Retinal pigment epithelial cell (primary cell): Measurements from ENCODE around the gene GRIA4.

Experiments used
- DNase-seq: peaks from one replicate; pipeline ENCODE4 v3.0.0-alpha.2; 2010; ENCODE audit warnings: low read depth
- H3K4me3 ChIP-seq: 2 replicates; pipeline ENCODE4 v1.5.1; 2011; ENCODE audit warnings: mild to moderate bottlenecking, low read length, control low read depth, moderate library complexity
- TF ChIP-seq, protein P1 (sequence below): conservative IDR thresholded peaks from 2 replicates; pipeline ENCODE4 v1.5.1; 2011; ENCODE audit warnings: low read depth, low read length, control low read depth, inconsistent platforms

Gene GRIA4

DNA sequence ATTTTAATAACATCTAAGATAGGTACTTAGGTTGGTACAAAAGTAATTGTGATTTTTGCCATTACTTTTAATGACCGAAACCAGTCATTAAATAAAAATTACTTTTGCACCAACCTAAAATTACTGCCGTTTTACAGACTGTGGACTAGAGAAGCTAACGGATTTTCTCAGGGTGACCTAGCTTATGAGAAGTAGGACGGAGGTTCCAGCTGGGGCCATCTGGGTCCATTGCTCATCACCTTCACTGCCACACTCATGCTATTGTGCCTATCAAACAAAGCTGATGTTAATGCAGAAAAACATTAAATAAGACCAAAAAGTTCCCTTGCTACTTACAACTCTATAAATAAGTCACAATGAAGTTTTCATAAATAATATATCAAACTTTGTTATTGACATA lies 38.9 kb downstream of the GRIA4 start:
- DNase-seq: no peak
- TF ChIP-seq, protein P1, sequence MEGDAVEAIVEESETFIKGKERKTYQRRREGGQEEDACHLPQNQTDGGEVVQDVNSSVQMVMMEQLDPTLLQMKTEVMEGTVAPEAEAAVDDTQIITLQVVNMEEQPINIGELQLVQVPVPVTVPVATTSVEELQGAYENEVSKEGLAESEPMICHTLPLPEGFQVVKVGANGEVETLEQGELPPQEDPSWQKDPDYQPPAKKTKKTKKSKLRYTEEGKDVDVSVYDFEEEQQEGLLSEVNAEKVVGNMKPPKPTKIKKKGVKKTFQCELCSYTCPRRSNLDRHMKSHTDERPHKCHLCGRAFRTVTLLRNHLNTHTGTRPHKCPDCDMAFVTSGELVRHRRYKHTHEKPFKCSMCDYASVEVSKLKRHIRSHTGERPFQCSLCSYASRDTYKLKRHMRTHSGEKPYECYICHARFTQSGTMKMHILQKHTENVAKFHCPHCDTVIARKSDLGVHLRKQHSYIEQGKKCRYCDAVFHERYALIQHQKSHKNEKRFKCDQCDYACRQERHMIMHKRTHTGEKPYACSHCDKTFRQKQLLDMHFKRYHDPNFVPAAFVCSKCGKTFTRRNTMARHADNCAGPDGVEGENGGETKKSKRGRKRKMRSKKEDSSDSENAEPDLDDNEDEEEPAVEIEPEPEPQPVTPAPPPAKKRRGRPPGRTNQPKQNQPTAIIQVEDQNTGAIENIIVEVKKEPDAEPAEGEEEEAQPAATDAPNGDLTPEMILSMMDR: no peak
- H3K4me3 ChIP-seq: no peak overlapping the region

DNA sequence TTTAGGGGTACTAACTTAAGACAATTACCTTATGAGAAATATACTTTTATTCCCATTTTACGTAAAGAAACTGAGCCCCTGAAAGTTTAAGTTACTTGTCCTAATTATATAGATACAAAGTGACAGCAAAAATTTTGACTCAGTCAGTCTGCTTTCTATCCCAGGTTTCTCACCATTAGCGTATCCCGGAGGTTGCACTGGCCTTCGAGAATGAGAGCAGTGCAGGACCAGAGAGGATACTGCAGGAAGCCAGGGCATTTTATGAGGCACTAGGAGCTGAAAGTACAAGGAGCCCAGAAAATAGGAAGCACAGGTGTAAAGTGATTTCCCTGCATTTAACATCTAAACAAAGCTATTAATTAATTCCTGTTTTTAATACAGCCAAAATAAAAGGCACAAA lies 55.4 kb downstream of the GRIA4 start:
- H3K4me3 ChIP-seq: no peak overlapping the region
- no peak for DNase-seq
- TF ChIP-seq, protein P1: no peak

DNA sequence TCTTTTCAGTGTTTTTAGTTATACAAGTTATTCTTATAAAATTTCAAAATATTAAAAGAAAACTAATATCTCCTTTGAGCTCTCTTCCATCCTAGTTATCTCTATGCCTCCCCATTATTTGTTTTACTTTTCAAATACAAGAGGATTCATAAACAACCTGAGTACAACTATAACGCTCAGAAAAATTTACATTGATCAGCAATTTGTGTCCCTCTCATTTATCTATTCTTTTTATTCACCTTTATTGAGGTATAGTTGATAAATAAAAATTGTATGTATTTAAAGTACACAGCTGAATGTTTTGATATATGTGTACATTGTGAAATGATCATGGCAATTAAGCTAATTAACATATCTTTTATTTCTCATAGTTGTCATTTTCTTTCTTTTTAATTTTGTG lies 57.6 kb downstream of the GRIA4 start:
- no peak overlapping the region for H3K4me3 ChIP-seq
- DNase-seq: no peak
- TF ChIP-seq, protein P1: no peak

DNA sequence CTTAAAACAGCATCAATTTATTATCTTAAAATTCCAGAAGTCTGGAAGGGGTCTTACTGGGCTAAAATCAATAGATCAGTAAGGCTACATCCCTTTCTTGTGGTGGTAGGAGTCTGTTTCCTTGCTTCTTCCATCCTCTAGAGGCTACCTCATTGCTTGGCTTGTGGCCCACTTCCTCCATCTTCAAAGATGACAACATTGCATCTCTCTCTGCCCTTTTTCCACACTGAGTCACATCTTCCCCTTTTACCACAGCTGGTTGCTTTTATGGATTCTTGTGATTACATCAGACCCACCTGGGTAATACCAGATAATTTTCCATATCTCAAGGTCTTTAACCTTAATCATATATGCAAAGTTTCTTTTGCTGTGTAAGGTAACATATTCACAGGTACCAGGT lies 60.9 kb downstream of the GRIA4 start:
- TF ChIP-seq, protein P1: no peak
- DNase-seq: no peak
- no peak overlapping the region for H3K4me3 ChIP-seq

DNA sequence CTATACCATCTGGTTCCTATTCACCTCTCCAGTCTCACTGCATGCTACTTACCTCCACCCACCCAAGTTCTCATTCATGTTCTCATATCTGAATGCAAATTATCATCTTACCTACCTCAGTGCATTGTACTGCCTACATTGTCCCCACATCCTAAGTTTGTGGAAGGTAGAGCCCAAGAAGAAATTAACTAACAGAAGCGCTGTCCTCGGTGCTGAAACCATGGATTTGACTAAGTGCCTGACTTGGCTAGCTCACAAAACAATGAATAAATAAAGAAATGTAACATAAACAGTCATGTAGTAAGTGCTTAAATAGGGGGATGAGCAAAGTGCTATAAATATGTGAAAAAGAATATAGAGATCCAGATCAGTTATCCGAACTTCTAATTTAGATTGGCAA lies 63.2 kb downstream of the GRIA4 start:
- H3K4me3 ChIP-seq: no peak overlapping the region
- TF ChIP-seq, protein P1: no peak
- DNase-seq: peak; percentile 34

DNA sequence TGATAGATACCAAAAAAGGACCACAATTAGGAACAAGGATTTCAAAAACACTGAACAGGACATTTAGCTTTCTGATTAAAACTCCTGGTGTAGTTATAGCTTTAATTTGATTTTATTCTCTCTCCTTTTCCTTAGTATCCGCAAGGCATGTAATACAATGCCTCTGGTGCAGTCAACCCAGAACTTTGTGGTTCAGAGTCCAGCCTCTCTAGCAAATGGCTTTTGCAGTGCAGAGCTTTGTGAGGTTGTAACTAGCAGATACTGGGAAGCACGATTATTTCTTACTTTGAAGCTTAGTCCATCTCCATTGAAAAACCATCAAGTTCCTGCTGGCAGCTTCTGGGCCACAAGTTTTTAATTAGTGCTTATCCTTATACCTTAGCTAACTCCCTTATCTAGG lies 79.8 kb downstream of the GRIA4 start:
- TF ChIP-seq, protein P1: no peak
- no peak for DNase-seq
- no peak overlapping the region for H3K4me3 ChIP-seq

DNA sequence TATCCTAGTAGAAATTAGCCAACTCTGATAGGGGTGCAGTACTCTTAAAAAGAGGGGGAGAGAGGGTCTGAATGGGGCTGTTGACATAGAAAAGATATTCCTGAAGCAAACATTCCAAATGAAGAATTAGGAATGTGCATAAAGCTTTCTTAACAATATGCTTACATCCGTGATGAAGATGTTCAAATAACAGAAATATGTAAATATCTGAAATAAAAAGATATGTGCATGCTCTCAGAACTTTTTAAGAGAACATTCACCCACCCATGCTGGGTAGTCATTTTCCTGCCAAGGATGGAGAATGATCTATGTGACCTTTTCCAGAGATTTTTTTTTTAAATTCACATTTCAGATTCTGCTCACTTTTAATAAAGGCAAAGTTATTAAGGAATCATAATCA lies 80.6 kb downstream of the GRIA4 start:
- H3K4me3 ChIP-seq: no peak overlapping the region
- TF ChIP-seq, protein P1: no peak
- no peak for DNase-seq
